ENCODE measurements around the gene EML5.
"Not testable (repeated sequence)": the region's sequence is repeated elsewhere in the genome, so short reads cannot be mapped to it uniquely, and the experiment has no call there.

The EML5 gene

DNA sequence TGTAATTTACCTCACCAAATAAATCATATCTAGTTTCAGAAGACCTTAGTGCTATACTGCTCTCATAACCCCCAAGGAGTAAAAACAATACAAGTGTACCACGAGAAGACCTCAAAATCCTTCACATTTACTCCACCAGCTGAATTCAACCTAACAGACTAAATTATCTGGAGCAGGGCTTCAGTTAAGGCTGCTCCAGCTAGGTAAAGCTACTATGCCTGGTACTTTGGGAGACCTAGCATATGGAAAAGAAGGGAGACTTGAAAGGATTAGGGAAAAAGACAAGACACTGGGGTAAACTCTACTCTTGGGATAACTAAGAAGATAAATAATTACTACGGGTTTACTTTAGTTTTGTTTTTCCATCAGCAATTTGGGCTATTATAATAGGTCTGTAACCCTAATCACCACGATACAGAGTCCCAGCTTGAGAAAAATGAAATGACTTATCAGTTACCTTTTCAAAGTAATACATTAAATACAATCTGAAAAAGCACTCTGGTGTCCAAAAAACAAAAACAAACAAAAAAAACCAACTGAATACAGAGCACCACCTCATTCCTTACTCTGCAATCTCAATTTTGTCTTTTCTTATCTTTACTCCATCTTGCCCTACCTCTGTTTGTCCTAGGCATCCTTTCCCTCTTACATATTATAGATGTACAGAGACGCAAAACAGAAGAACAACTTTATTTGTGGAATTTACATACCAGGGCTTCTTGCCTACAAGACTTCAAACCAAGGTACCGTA lies 2.1 kb downstream of the EML5 start:
- H3K27ac ChIP-seq = no peak overlapping the region
- TF ChIP-seq, protein P1, sequence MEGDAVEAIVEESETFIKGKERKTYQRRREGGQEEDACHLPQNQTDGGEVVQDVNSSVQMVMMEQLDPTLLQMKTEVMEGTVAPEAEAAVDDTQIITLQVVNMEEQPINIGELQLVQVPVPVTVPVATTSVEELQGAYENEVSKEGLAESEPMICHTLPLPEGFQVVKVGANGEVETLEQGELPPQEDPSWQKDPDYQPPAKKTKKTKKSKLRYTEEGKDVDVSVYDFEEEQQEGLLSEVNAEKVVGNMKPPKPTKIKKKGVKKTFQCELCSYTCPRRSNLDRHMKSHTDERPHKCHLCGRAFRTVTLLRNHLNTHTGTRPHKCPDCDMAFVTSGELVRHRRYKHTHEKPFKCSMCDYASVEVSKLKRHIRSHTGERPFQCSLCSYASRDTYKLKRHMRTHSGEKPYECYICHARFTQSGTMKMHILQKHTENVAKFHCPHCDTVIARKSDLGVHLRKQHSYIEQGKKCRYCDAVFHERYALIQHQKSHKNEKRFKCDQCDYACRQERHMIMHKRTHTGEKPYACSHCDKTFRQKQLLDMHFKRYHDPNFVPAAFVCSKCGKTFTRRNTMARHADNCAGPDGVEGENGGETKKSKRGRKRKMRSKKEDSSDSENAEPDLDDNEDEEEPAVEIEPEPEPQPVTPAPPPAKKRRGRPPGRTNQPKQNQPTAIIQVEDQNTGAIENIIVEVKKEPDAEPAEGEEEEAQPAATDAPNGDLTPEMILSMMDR (IDR thresholded peaks at IDR 0.05) = no peak
- TF ChIP-seq ZFX (IDR thresholded peaks at IDR 0.05; ENCODE audit: borderline replicate concordance) = no peak

DNA sequence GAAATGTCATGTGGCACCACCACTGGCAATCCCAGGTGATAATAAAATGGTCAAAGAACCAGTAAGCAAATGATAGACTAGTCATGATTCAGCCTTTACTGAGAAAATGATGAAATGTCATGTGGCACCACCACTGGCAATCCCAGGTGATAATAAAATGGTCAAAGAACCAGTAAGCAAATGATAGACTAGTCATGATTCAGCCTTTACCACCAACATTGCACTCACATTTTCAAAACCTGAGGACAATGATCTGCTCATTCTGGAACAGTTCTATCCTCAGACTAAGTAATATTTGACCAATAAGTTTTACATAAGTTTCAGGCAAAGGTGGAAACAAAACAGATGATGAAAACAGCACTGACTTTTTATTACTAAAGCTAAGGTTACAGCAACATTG lies 3.2 kb downstream of the EML5 start:
- not testable (repeated sequence) for H3K27ac ChIP-seq

DNA sequence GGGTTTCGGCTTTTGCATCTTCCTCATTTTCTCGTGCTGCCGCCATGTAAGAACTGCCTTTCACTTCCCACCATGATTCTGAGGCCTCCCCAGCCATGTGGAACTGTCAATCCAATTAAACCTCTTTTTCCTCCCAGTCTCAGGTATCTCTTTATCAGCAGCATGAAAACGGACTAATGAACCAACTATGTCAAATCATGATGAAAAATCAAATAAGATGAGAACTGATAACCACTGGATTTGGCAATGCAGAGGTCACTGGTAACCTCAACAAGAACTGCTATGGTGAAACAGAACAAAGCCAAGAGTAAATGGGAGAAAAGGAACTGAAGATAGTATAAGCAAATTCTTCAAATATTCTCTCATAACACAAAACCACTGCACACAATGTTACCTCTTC lies 6.0 kb downstream of the EML5 start:
- no peak overlapping the region for H3K27ac ChIP-seq
- TF ChIP-seq, protein P1 (IDR thresholded peaks at IDR 0.05) = no peak
- no peak for TF ChIP-seq ZFX (IDR thresholded peaks at IDR 0.05; ENCODE audit: borderline replicate concordance)

DNA sequence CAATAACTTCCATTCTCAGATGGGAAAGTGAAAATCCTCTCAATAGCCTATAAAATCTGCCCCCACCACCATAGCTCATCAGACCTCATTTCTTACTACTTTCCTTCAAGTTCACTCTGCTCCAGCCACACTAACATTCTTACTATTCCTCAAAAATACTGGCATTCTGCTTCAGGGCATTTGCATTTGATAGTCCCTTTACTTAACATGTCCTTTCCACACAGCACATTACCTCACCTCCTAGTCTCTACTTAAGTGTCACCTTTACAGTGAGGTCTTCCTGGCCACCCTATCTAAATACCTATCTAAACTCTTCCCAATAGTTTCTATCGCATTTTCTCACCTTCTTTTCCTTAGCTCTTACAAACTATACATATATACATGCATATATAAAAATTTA lies 6.8 kb downstream of the EML5 start:
- TF ChIP-seq, protein P1 (IDR thresholded peaks at IDR 0.05) = no peak
- TF ChIP-seq ZFX (IDR thresholded peaks at IDR 0.05; ENCODE audit: borderline replicate concordance) = no peak
- H3K27ac ChIP-seq = no peak overlapping the region

DNA sequence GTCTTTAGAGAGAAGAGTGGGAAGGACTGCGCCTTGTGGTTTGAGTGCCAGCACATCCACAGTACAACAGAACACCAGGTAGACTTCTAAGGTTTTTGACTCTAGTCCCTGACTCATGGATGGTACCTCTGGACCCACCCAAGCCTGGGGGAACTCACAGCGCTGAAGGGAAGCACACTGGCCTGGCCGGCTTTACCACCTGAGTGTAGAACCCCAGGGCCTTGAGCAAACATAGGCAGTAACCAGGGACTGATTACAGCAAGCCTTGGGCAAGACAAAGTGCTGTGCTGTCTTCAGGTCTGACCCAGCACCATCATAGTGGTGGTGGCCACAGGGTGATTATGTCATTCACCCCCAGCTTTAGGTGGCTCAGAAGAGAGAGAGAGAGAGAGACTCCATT lies 17.2 kb downstream of the EML5 start:
- TF ChIP-seq, protein P1 (IDR thresholded peaks at IDR 0.05) = no peak
- no peak for TF ChIP-seq ZFX (IDR thresholded peaks at IDR 0.05; ENCODE audit: borderline replicate concordance)
- H3K27ac ChIP-seq = no peak overlapping the region

DNA sequence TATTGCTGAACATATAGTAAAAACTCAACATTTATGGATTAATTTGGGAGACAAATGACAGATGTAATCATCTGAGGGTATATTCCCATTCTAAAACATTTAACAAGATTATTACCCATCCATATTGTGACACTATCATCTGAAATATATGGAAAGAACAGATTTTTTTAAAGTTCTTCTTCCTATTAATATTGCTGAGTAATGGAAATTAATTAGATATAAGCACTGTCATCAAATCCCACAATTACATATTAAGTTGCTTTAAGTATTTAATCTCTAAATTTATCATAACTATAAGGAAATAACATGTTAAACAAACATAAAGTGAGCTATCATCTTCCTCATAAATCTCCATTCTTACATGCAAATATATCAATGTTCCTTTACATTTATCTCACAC lies 22.0 kb downstream of the EML5 start:
- no peak overlapping the region for H3K27ac ChIP-seq
- TF ChIP-seq ZFX (IDR thresholded peaks at IDR 0.05; ENCODE audit: borderline replicate concordance) = no peak
- TF ChIP-seq, protein P1 (IDR thresholded peaks at IDR 0.05) = no peak

DNA sequence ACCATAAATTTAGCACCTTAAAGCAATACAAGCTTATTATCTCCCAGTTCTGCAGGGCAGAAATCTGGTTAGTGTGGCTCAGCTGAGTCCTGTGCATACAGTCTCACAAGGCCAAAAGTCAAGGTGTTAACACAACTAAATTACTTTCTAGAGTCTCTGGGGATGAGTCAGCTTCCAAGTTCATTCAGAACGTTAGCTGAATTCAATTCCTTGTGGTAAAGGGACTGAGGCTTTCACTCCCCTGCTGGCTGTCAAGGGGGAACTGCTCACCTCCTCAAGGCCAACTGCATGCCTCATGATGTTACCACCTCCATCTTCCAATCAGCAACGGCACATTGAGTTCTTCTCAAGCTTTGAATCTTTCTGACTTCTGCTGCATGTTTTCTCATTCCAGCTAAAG lies 27.6 kb downstream of the EML5 start:
- TF ChIP-seq ZFX (IDR thresholded peaks at IDR 0.05; ENCODE audit: borderline replicate concordance) = no peak
- TF ChIP-seq, protein P1 (IDR thresholded peaks at IDR 0.05) = no peak
- H3K27ac ChIP-seq = no peak overlapping the region

DNA sequence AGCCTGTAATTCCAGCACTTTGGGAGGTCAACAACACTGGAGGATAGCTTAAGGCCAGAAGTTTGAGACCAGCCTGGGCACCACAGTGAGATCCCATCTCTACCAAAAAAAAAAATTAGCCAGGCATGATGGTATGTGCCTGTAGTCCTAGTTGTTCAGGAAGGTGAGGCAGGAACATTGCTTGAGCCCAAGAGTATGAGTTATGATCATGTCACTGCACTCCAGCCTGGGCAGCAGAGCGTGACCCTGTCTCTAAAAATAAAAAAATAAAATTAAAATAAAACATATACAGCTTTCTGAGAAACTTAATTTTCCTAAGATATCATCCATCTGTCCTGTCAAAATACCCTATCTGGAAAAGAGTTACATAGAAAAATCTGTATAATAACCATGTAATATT lies 38.9 kb downstream of the EML5 start:
- no peak for TF ChIP-seq ZFX (IDR thresholded peaks at IDR 0.05; ENCODE audit: borderline replicate concordance)
- TF ChIP-seq, protein P1 (IDR thresholded peaks at IDR 0.05) = no peak
- H3K27ac ChIP-seq = no peak overlapping the region
